ENCODE measurements around the gene LRP6. TPM values are rescaled to one million over a fixed set of nuclear protein-coding genes. Genes with fewer than 3 reads are reported as not detected.

Gene LRP6
- total and polyA plus RNA-seq, 2 of the 8 experiments (the other 6 are each of a cell fraction or from before 2014, with no cell fraction given) = 53.6 to 73.2 TPM

DNA sequence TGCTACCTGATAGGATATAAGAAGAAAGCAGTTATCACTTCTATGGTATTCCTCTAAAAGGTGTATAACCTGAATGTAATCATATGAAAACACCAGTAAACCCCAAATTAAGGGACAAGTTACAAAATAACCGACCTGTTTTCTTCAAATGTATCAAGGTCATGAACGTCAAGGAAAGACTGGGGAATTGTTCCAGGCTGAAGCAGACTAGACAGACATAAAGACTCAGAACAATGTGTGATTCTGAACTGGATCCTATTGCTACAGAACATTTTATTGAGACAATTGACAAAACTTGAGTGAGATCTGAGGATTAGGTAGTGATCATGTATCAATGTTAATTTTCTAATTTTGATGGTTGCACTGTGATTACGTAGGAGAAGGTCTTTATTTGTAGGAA is 15.4 kb upstream of the LRP6 start (continued):
- TF ChIP-seq, protein P1, sequence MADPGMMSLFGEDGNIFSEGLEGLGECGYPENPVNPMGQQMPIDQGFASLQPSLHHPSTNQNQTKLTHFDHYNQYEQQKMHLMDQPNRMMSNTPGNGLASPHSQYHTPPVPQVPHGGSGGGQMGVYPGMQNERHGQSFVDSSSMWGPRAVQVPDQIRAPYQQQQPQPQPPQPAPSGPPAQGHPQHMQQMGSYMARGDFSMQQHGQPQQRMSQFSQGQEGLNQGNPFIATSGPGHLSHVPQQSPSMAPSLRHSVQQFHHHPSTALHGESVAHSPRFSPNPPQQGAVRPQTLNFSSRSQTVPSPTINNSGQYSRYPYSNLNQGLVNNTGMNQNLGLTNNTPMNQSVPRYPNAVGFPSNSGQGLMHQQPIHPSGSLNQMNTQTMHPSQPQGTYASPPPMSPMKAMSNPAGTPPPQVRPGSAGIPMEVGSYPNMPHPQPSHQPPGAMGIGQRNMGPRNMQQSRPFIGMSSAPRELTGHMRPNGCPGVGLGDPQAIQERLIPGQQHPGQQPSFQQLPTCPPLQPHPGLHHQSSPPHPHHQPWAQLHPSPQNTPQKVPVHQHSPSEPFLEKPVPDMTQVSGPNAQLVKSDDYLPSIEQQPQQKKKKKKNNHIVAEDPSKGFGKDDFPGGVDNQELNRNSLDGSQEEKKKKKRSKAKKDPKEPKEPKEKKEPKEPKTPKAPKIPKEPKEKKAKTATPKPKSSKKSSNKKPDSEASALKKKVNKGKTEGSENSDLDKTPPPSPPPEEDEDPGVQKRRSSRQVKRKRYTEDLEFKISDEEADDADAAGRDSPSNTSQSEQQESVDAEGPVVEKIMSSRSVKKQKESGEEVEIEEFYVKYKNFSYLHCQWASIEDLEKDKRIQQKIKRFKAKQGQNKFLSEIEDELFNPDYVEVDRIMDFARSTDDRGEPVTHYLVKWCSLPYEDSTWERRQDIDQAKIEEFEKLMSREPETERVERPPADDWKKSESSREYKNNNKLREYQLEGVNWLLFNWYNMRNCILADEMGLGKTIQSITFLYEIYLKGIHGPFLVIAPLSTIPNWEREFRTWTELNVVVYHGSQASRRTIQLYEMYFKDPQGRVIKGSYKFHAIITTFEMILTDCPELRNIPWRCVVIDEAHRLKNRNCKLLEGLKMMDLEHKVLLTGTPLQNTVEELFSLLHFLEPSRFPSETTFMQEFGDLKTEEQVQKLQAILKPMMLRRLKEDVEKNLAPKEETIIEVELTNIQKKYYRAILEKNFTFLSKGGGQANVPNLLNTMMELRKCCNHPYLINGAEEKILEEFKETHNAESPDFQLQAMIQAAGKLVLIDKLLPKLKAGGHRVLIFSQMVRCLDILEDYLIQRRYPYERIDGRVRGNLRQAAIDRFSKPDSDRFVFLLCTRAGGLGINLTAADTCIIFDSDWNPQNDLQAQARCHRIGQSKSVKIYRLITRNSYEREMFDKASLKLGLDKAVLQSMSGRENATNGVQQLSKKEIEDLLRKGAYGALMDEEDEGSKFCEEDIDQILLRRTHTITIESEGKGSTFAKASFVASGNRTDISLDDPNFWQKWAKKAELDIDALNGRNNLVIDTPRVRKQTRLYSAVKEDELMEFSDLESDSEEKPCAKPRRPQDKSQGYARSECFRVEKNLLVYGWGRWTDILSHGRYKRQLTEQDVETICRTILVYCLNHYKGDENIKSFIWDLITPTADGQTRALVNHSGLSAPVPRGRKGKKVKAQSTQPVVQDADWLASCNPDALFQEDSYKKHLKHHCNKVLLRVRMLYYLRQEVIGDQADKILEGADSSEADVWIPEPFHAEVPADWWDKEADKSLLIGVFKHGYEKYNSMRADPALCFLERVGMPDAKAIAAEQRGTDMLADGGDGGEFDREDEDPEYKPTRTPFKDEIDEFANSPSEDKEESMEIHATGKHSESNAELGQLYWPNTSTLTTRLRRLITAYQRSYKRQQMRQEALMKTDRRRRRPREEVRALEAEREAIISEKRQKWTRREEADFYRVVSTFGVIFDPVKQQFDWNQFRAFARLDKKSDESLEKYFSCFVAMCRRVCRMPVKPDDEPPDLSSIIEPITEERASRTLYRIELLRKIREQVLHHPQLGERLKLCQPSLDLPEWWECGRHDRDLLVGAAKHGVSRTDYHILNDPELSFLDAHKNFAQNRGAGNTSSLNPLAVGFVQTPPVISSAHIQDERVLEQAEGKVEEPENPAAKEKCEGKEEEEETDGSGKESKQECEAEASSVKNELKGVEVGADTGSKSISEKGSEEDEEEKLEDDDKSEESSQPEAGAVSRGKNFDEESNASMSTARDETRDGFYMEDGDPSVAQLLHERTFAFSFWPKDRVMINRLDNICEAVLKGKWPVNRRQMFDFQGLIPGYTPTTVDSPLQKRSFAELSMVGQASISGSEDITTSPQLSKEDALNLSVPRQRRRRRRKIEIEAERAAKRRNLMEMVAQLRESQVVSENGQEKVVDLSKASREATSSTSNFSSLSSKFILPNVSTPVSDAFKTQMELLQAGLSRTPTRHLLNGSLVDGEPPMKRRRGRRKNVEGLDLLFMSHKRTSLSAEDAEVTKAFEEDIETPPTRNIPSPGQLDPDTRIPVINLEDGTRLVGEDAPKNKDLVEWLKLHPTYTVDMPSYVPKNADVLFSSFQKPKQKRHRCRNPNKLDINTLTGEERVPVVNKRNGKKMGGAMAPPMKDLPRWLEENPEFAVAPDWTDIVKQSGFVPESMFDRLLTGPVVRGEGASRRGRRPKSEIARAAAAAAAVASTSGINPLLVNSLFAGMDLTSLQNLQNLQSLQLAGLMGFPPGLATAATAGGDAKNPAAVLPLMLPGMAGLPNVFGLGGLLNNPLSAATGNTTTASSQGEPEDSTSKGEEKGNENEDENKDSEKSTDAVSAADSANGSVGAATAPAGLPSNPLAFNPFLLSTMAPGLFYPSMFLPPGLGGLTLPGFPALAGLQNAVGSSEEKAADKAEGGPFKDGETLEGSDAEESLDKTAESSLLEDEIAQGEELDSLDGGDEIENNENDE (IDR thresholded peaks at IDR 0.05; ENCODE audit: insufficient replicate concordance, low read length) = no peak
- TF ChIP-seq SIX5 (IDR thresholded peaks at IDR 0.05; ENCODE audit: low read depth, low read length) (no peak), ZNF274 (IDR thresholded peaks at IDR 0.05; ENCODE audit: borderline replicate concordance, extremely low read depth, low read length) (no peak)

Data from H1 (cell line).